Thyroid gland (tissue), 4 donors: ENCODE measurements around the gene KRT36. TPM values are rescaled to one million over a fixed set of nuclear protein-coding genes. Genes with fewer than 3 reads are reported as not detected.

ENCODE experiments used
- DNase-seq, 2 donors: peaks; one replicate each; pipeline ENCODE4 v3.0.0-alpha.2; 2019
- H3K27ac ChIP-seq, 3 donors: fragments of 200-600 bp; sonication (generic); 1 replicate in 2 of 3; 2 replicates in 1 of 3; pipeline ENCODE4 v1.5.1; 2016 to 2019; ENCODE audit warnings: mild to moderate bottlenecking in 1 of 3, moderate library complexity in 1 of 3
- H3K27me3 ChIP-seq: fragments of 200-600 bp; sonication (generic); one replicate; pipeline ENCODE4 v1.5.1; 2019
- H3K36me3 ChIP-seq, 2 donors: fragments of 200-600 bp; sonication (generic); one replicate each; pipeline ENCODE4 v1.5.1; 2016 to 2019
- H3K4me1 ChIP-seq, 2 donors: fragments of 200-600 bp; sonication (generic); one replicate each; pipeline ENCODE4 v1.5.1; 2017 to 2019
- H3K4me3 ChIP-seq, 3 donors: fragments of 200-600 bp; sonication (generic); replicated peaks in 1 of 3; 1 replicate in 2 of 3; 2 replicates in 1 of 3; pipeline ENCODE4 v1.5.1; 2016; ENCODE audit warnings: mild to moderate bottlenecking in 1 of 3
- H3K9me3 ChIP-seq: fragments of 200-600 bp; sonication (generic); one replicate; pipeline ENCODE4 v1.5.1; 2017
- POLR2A ChIP-seq, 2 donors: fragments of 450-650 bp; IDR thresholded peaks; one replicate each; pipeline ENCODE4 v1.6.1; 2017; ENCODE audit warnings: antibody characterized with exemption in 2 of 2, mild to moderate bottlenecking in 2 of 2, moderate library complexity in 1 of 2
- WGBS, 2 donors: methylation state at CpG; one replicate each; pipeline ENCODE4 v1.1.5; 2017; 5-methylcytosine and 5-hydroxymethylcytosine counted together
- intact Hi-C: fragments of 100-400 bp; cut with DNase I; formaldehyde crosslinking; loops from one replicate; pipeline ENCODE4 v1.15.1; 2023
- total RNA-seq, 4 donors: library from RNA; depleted of rRNA; stranded (reverse); fragments of >200 nt; gene quantifications; one replicate each; pipeline ENCODE4 v1.2.3, GENCODE V29; 2016
- TF ChIP-seq, protein P1 (sequence below), 6 experiments: fragments of 200-600 bp in 3 of 6; fragments of 450-650 bp in 3 of 6; sonication (generic) in 3 of 6; IDR thresholded peaks; one replicate each; pipeline ENCODE4 v1.5.1; 2016 to 2019; ENCODE audit warnings: antibody characterized with exemption in 6 of 6, mild to moderate bottlenecking in 2 of 6, inconsistent platforms in 1 of 6, moderate library complexity in 1 of 6

The KRT36 gene
- total RNA-seq, 4 donors from 2014 or later = not detected

DNA sequence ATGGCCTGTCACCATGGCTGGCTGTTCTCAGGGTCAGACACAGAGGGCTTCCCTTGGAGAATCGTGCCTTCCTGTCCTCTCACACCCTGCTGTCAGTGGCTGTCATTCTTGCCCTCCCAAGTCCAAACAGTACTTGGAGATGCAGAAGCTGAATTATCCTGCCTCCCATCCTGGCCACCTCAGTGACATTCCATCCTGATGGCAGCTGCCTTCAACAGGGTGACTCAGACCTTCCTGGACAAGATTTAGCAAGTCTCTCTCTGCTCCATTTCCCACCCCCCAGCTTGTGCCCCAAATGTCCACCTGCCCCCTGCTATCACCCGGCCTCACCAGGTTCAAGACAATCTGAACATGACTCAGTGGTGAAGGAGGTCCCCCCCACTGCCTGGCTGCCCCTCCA, 4.8 kb upstream of the KRT36 start:
- WGBS, 2 donors = 69 to 71% methylated on average over 2 of the region's 2 CpGs
- H3K27ac ChIP-seq = no peak overlapping the region
- H3K36me3 ChIP-seq = no peaks in the 10 kb centered on the region
- H3K9me3 ChIP-seq = no peaks in the 10 kb centered on the region
- no peak overlapping the region for H3K4me3 ChIP-seq
- DNase-seq = no peak
- intact Hi-C loops = no loop called here
- TF ChIP-seq, protein P1, sequence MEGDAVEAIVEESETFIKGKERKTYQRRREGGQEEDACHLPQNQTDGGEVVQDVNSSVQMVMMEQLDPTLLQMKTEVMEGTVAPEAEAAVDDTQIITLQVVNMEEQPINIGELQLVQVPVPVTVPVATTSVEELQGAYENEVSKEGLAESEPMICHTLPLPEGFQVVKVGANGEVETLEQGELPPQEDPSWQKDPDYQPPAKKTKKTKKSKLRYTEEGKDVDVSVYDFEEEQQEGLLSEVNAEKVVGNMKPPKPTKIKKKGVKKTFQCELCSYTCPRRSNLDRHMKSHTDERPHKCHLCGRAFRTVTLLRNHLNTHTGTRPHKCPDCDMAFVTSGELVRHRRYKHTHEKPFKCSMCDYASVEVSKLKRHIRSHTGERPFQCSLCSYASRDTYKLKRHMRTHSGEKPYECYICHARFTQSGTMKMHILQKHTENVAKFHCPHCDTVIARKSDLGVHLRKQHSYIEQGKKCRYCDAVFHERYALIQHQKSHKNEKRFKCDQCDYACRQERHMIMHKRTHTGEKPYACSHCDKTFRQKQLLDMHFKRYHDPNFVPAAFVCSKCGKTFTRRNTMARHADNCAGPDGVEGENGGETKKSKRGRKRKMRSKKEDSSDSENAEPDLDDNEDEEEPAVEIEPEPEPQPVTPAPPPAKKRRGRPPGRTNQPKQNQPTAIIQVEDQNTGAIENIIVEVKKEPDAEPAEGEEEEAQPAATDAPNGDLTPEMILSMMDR (IDR thresholded peaks at IDR 0.05) = no peak
- no peak for TF ChIP-seq POLR2A (IDR thresholded peaks at IDR 0.05)
- H3K27me3 ChIP-seq = no peaks in the 10 kb centered on the region
- H3K4me1 ChIP-seq = peaks cover 0 to 4% of the 10 kb centered on the region in 2 donors

DNA sequence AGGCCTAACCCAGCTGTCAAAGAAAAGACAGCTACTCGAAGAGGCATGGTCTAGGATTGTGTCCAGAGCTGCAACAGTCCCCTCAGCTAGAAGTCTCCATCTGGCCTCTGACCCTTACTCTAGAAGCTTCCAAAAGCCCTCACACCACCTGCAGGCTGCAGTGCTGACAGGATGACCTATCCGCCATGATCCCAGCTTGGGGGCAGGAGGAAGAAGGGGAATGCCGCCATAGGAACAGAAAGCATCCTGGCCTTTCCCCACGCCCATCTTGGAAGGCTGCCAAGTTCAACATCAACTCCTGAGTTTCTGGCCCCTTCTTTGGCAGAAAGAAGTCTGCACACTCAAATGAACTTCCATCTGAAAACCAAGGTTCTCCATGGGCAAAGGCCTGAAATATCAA, 3.1 kb upstream of the KRT36 start:
- peak overlapping the region in 2 of 3 donors; percentile 28 to 41 for H3K27ac ChIP-seq
- no peaks in the 10 kb centered on the region for H3K27me3 ChIP-seq
- no peaks in the 10 kb centered on the region for H3K9me3 ChIP-seq
- H3K4me1 ChIP-seq = peaks cover 0 to 4% of the 10 kb centered on the region in 2 donors
- no peaks in the 10 kb centered on the region for H3K36me3 ChIP-seq
- no peak for TF ChIP-seq POLR2A (IDR thresholded peaks at IDR 0.05)
- TF ChIP-seq, protein P1 (IDR thresholded peaks at IDR 0.05) = no peak
- 33 to 43% methylated on average over 3 of the region's 4 CpGs for WGBS, 2 donors
- DNase-seq = no peak
- H3K4me3 ChIP-seq = no peak overlapping the region
- intact Hi-C loops = no loop called here

DNA sequence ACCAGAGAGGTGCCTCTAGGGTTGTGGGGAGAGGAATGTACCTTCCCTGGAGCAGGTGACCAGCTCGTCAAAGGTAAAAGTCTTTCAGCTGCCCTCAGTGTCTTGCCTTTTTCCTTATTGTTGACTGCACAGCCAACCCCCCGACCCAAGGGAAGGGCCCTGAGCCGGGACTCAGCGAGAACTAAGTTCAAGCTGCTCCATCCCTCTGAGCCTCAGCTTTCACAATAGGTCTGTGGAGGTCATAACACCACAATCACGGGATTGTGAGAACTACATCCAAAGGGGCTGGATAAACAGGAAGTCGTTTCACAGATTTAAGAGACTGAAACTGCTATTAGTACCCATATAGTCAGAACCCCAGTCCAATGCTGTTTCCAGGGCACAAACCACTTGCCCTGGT, 2.6 kb upstream of the KRT36 start:
- DNase-seq = no peak
- Histone ChIP-seq H3K36me3 (no peaks in the 10 kb centered on the region), H3K9me3 (no peaks in the 10 kb centered on the region), H3K4me3 (no peak overlapping the region), H3K4me1 (peaks cover 0 to 4% of the 10 kb centered on the region in 2 donors), H3K27me3 (no peaks in the 10 kb centered on the region), H3K27ac (peak overlapping the region in 1 of 3 donors; percentile 28)
- 47 to 83% methylated on average over 6 of the region's 6 CpGs for WGBS, 2 donors
- intact Hi-C loops = no loop called here
- no peak for TF ChIP-seq POLR2A (IDR thresholded peaks at IDR 0.05)
- TF ChIP-seq, protein P1 (IDR thresholded peaks at IDR 0.05) = no peak

DNA sequence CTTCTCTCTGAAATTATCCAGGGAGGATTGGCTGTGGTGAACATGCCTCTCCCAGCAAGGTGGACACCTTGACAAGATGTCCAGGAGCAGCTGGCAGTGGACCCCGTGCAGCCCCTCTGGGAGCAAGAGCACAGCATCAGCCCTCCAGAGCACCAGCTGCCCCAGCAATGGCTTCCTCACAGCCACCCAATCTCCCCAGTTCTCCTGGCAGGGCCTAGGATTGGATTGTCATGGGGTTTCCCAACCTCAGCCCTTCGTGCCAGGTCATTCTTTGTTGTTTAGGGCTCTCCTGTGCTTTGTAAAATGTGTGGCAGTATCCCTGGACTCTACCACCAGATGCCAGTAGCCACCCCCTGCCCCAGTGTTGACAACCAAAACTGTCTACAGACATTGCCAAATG, 1.8 kb upstream of the KRT36 start:
- Histone ChIP-seq H3K4me1 (peaks cover 0 to 4% of the 10 kb centered on the region in 2 donors), H3K27me3 (no peaks in the 10 kb centered on the region), H3K27ac (no peak overlapping the region), H3K9me3 (no peaks in the 10 kb centered on the region), H3K36me3 (no peaks in the 10 kb centered on the region), H3K4me3 (no peak overlapping the region)
- no peak for DNase-seq
- intact Hi-C loops = no loop called here
- WGBS, 2 donors = 75 to 93% methylated on average over 2 of the region's 2 CpGs
- TF ChIP-seq, protein P1 (IDR thresholded peaks at IDR 0.05) = no peak
- TF ChIP-seq POLR2A (IDR thresholded peaks at IDR 0.05) = no peak

DNA sequence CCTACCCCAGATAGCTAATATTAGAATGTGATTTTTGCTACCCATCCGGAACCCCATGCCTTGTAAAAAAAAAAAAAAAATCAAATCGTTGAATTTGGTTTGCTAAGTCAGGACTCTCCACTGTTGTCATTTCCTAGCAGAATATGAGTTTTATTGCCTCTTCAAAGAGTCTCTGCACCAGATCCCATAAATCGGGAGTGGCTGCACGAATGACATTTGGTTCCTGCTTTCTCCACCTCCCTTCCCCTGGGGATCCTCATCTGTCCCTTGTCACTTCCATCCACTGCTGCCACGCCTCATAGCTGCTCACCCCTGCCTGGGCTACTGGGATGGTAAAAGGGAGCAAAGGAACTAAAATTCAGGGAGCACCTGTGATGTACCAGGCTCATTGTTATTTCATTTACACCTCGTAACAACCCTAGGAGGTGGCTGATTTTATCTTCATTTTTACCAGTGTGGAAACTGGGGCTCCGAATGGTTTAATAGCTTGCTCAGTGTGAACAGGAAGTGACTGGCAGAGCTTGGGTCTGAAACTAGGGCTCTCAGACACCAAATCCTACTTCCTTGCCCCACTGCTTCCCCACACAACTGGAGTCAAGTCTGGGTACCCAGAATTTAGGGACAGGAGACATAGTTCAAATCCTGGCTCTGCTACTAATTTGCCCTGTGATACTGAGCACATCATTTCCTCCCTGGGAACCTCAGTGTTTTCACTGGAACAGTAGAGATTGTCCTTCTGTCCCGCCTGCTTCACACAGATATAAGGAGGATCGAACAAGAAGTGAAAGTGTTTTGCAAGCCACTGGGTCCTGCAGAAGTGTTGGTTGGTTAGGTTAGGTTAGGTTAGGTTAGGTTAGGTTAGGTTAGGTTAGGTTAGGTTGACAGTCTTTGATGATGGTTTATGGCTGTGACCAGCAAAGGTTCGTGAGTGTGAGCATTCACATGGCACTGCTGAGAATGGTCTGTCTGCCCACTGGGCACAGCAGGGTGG, 585 bp upstream of the KRT36 start:
- H3K27ac ChIP-seq = no peak overlapping the region
- no peaks in the 10 kb centered on the region for H3K27me3 ChIP-seq
- intact Hi-C loops = no loop called here
- no peaks in the 10 kb centered on the region for H3K9me3 ChIP-seq
- H3K36me3 ChIP-seq = no peaks in the 10 kb centered on the region
- 78 to 83% methylated on average over 10 of the region's 10 CpGs for WGBS, 2 donors
- H3K4me3 ChIP-seq = no peak overlapping the region
- H3K4me1 ChIP-seq = peaks cover 0 to 7% of the 10 kb centered on the region in 2 donors
- no peak for DNase-seq
- TF ChIP-seq POLR2A (IDR thresholded peaks at IDR 0.05) = no peak
- TF ChIP-seq, protein P1 (IDR thresholded peaks at IDR 0.05) = no peak
